ENCODE data around the gene SNX8.

The SNX8 gene

DNA sequence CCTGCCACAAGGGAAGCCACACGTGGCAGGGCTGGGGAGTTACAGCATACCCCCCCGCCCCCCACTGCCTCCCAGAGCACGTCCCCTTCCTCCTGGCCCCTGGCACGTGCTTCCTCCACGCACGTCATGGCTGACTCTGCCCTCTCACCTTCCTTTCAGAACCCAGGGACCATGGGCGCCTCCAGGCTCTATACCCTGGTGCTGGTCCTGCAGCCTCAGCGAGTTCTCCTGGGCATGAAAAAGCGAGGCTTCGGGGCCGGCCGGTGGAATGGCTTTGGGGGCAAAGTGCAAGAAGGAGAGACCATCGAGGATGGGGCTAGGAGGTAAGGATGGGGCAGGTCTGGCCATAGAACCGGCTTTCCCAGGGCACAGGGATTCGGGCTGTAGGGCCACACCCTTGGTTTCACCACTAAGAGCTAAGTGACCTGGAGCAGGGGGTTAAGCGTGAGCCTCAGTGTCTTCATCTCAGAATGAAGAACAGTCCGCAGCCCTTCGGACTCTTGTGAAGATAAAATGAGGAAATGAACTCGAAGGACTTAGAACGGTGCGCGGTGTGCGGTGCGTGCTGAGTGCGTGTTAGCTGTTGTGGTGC, 69.7 kb downstream of the SNX8 start:
- DNase-seq (ENCODE audit: low read depth): no peak

DNA sequence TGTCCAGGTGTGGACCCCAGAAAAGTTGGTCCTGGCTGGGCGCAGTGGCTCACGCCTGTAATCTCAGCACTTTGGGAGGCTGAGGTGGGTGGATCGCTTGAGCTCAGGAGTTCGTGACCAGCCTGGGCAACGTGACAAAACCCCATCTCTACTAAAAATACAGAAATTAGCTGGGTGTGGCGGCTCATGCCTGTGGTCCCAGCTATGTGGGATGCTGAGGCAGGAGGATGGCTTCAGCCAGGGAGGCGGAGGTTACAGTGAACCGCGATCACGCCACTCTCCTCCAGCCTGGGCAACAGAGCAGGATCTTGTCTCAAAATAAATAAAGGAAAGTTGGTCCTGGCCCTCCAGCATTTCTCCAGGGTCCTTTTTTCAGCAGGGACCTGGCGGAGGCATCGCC, 70.8 kb downstream of the SNX8 start:
- no peak for DNase-seq (ENCODE audit: low read depth)

- DNase-seq (ENCODE audit: low read depth): no peak
Measured at GRCh38 chr7:2242541-2243429, 71.5 kb downstream of the SNX8 start.

- DNase-seq (ENCODE audit: low read depth): peak; percentile 69
Measured at GRCh38 chr7:2241580-2242540, 72.4 kb downstream of the SNX8 start, which contains the start of the genes MRM2 and NUDT1. TSS of gene MRM2 (minus strand) at chr7:2242205. CDS start at chr7:2242169, 36 bp downstream. TSS of gene NUDT1 (plus strand) at chr7:2242226. CDS start at chr7:2244575, 2,349 bp downstream.

GRCh38 chr7:2239242-2239641, 75.0 kb downstream of the SNX8 start:
- no peak for DNase-seq (ENCODE audit: low read depth)

DNA sequence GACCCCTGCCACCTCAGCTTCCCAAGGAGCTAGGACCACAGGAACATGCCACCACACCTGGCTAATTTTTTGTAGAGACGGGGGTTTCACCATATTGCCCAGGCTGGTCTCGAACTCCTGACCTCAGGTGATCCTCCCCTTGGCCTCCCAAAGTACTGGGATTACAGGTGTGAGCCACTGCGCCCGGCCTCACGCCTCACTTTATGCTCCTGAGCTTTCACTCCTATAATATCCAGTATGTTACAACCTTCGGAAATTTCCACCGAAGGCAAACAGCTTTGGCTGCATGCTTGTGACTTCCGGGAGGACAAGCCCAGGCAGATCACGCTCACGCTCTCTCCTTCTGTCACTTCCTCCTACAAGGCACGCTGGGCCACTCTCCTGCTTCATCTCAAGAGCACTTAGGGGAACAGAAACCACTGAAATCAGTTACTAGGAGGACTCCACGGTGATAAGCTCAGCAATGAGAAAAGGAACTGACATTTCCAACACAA, 77.1 kb downstream of the SNX8 start:
- no peak for DNase-seq (ENCODE audit: low read depth)

GRCh38 chr7:2233926-2234325, 80.3 kb downstream of the SNX8 start:
- no peak for DNase-seq (ENCODE audit: low read depth)

DNA sequence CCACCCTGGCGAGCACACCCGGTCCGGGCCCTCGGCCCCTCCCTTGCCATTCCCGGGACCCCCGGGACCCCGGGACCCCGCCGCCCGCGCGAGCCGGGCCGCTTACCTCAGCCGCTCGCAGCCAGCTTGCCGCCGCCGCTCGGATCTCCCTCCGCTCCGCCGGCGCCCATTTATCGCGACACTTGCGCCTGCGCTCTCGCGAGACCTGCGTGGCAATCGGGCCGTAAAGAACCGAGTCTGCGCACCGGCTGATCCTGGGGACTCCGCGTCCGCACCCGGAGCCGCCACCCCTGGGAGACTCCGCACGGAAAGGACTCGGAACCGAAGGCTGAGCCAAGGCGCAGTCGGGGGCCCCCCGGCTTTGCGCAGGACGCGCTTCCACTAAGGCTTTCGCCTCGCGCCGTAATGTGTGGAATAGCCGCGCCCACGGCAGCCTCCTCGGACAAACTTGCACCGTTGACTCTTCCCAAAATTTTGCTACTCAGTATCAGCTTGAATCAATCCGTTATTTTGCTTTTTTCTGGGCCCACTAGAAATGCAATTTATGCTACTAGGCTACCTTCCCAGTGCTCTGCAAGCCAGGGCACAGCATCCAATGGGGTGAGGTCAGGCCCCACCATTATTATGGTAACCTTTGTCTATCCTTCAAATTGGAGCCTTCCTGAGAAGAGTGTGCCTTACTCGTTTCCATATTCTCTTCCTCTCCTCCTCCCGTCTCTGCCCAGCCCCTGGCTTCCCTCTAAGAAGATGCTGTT, 81.3 kb downstream of the SNX8 start, which contains the start of gene MAD1L1:
TSS of gene MAD1L1 (minus strand) at position 180 of the 755 bp plus-strand sequence. CDS start 2,812 bp downstream, outside the sequence.
- peak; percentile 78 for DNase-seq (ENCODE audit: low read depth)

DNA sequence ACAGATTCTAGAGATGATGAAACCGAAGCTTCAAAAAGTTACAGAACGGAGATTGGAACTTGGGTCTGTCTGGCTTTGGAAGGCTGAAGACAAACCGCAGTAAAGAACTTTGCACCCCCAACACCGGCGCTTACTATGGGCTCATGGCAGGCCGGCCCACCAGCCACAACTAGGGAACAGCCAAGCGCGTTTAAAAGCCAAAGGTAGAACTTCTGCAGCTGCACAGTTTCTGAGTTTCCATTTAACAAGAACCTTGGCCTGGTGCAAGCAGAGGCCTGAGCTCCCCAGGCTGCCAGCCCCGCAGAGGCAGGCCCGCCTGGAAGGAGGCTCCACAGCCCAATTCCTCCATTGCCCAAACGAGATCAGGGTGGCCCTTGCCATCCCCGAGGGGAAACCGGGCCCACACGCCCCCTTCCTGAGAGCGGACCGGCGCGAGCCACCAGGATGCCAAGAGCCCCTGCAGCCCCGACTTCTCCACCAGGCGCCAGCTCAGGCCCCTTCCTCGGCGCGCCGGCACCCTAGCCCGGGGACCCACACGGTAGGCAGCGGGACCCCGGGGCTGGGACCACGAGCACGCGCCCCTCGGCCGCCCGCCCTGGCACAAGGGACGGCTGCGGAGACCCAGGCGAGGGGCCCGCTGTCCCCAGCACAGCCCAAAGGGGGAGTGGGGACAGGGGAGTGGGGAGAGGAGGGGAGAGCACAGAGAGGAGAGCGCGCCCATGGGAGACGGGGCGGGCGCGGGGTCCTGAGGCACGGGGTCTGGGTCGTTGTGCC, 82.1 kb downstream of the SNX8 start:
- no peak for DNase-seq (ENCODE audit: low read depth)

DNA sequence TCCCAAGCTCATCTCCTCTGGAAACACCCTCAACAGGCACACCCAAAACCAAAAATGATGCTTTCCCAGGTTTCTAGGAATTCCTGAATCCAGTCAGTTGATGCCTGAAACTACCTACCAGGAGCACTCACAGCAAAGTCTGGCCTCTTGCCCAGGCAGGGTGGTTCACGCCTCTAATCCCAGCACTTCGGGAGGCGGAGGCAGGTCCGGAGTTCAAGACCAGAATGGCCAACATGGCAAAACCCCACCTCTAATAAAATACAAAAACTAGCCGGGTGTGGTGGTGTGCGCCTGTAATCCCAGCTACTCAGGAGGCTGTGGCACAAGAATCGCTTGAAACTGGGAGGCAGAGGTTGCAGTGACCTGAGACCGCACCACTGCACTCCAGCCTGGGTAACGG, 83.4 kb downstream of the SNX8 start:
- DNase-seq (ENCODE audit: low read depth): no peak

GRCh38 chr7:2230226-2230625, 84.0 kb downstream of the SNX8 start:
- DNase-seq (ENCODE audit: low read depth): no peak

DNA sequence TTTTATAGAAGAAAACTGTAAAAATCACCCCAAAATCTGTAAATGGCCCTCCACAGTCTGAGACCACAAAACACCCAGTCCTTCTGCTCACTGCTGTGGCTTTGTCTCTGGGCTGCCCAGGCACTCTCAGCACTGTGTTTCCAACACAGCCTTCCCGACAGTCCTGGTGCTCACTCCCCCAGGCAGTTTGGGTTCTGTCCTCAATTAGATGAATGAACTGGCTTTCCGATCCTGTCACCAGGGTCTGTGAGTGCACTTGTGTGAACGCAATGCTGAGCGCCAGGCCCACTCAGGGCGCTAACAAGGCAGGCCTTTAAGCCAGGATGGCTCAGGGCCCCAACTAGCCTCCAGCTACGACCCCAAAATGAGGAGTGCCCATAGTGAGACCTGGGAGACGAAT, 84.8 kb downstream of the SNX8 start:
- DNase-seq (ENCODE audit: low read depth): no peak

GRCh38 chr7:2228921-2229320, 85.3 kb downstream of the SNX8 start:
- DNase-seq (ENCODE audit: low read depth): no peak

GRCh38 chr7:2227699-2228098, 86.5 kb downstream of the SNX8 start:
- no peak for DNase-seq (ENCODE audit: low read depth)

DNA sequence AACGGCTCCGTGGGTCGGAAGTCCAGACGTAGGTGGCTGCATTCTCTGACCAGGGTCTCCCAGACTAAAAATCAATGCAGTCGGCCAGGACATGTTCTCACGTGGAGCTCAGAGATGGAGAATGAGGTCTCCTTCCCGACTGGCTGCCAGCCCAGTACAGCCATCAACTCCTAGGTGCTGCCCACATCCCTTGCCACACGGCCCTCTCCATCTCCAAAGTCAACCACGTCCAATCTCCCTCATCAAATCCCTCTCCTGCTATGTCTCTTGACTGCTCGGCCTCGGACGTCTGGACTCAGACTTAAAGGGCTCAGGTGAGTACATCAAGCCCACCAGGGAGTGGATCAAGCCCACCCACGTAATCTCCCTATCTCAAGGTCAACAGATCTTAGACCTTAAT, 88.4 kb downstream of the SNX8 start:
- DNase-seq (ENCODE audit: low read depth): no peak

DNA sequence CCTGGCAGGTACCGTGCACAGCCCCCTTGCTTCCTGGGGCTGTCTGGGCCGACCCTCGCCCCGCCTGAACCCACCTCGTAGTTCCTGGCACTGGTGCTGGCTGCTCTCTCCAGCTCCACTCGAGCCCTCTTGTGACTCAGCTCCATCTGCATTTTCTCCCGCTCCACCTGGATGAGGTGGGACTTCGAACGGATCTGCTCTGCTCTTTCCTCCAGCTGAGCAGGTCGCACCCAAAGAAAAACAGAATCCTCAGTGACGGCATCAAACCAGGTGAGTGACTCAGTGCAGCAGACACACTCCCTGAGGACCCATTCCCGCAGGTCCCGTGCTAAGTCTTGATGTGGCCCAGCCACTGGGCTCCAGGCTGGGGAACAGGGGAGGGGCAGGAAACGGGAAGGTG, 88.9 kb downstream of the SNX8 start:
- DNase-seq (ENCODE audit: low read depth): no peak

DNA sequence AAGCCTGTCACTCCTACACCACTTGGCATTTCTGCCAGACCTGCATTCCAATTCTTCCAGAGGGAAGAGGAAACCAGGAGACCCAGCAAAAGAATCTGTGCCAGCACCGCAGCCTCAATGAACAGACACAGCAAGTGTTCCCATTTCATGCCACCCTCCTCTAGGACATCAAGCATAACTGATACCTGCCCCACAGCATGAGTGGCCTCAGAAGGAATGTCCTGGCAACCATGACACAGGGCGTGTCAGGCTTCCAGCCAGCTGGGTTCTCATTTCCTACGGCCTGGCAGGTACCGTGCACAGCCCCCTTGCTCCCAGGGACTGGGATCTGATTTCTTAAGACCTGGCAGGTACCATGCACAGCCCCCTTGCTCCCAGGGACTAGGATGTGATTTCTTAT, 89.3 kb downstream of the SNX8 start:
- no peak for DNase-seq (ENCODE audit: low read depth)

- DNase-seq (ENCODE audit: low read depth): no peak
Measured at GRCh38 chr7:2224491-2224928, 89.7 kb downstream of the SNX8 start.

DNA sequence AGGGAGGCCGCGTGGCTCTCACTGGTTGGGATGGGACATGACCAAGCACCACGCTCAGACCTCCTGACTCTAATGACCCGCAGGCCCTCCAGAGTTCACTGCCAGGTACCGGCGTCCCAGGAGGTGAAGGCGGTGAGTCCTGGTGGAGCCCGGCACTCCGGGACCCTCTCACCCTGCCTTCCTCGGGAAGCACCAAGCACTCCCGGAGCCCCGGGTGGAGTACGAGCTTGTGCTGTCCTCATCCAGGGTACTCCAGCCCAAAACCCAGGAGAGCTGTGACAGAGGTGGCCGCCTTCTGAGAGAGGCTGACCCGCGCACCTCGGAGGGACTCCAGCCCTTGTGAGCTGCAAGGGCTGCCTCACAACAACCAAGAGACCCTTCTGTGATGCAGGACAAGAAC, 90.9 kb downstream of the SNX8 start:
- DNase-seq (ENCODE audit: low read depth): no peak

- no peak for DNase-seq (ENCODE audit: low read depth)
Measured at GRCh38 chr7:2222516-2222915, 91.7 kb downstream of the SNX8 start.

All from stimulated activated CD8-positive, alpha-beta memory T cell treated with anti-CD3 and anti-CD28 coated beads, Interleukin-4, amount 100 ng/mL, for 24 hours (primary cell).